ENCODE data around the gene LRBA. TPM values are rescaled to one million over a fixed set of nuclear protein-coding genes. Genes with fewer than 3 reads are reported as not detected.

The LRBA gene
- total and polyA plus RNA-seq, 2 of the 4 experiments (the other 2 are of a cell fraction), result 10.2 to 51.6 TPM

DNA sequence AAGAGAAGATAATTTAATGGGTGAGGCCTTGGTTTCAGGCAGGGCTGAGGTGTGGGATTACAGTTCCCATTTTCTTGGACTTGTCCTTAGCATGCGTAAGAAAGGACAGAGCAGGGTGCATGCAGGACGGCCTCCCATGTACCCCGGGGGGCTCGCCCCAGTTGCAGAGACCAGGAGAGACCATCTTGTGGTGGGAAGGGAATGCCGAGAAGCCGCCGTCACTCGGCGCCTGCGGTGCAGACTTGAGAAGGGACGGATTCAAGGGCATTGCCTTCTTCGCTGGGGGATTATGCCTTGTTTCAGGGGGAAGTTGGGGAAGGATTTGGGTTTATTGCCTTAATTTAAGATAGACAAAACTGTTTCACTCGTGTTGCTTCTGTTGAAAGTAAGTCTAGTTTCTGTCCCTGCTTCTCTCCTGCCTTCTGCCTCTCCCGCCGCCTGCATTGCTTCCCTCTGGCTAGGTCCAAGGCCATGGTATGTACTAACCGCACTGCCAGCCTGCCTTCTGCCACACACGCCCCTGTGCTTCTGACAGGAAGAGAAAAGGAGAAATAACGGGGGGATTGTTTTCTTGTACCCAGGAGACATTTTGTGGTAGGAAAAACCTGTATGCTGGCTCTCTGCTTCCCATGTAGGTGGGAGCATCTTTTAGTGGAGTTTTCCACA is 761.0 kb downstream of the LRBA start:
- in situ Hi-C loops (cut with MboI; ENCODE audit: low sequenced_read_pairs), result no loop called here
- TF ChIP-seq SMC3 (IDR thresholded peaks at IDR 0.05; ENCODE audit: low read depth, low read length) (no peak), MXI1 (IDR thresholded peaks at IDR 0.05; ENCODE audit: borderline replicate concordance, low read depth, low read length) (no peak), RAD21 (IDR thresholded peaks at IDR 0.05; ENCODE audit: low read length) (no peak), CEBPB (IDR thresholded peaks at IDR 0.05; ENCODE audit: low read depth, low read length) (no peak)
- TF ChIP-seq, protein P1, sequence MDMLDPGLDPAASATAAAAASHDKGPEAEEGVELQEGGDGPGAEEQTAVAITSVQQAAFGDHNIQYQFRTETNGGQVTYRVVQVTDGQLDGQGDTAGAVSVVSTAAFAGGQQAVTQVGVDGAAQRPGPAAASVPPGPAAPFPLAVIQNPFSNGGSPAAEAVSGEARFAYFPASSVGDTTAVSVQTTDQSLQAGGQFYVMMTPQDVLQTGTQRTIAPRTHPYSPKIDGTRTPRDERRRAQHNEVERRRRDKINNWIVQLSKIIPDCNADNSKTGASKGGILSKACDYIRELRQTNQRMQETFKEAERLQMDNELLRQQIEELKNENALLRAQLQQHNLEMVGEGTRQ (IDR thresholded peaks at IDR 0.05; ENCODE audit: low read depth, low read length), result no peak
- Histone ChIP-seq H2AK5ac (ENCODE audit: low read depth, low read length) (no peak overlapping the region), H3K4me3 (ENCODE audit: insufficient read depth, low read depth, low read length) (no peak overlapping the region), H3K18ac (ENCODE audit: low read depth, low read length) (no peak overlapping the region), H2BK20ac (ENCODE audit: low read depth, low read length) (no peak overlapping the region), H2AFZ (replicated peaks; ENCODE audit: low read length, poor library complexity) (no peak overlapping the region), H3K9me1 (ENCODE audit: insufficient read depth, low read length) (no peaks in the 10 kb centered on the region; the same call in 1 of the 2 replicates), H3K27me3 (ENCODE audit: control insufficient read depth, insufficient read depth, low read length) (no peaks in the 10 kb centered on the region), H4K5ac (ENCODE audit: low read depth, low read length) (no peak overlapping the region), H3K23ac (ENCODE audit: low read depth, low read length) (no peak overlapping the region), H3K9ac (ENCODE audit: low read depth, low read length) (no peak overlapping the region), H2BK15ac (ENCODE audit: low read depth, low read length) (no peak overlapping the region), H4K20me1 (ENCODE audit: insufficient read depth, low read length) (no peaks in the 10 kb centered on the region), H2AK9ac (replicated peaks; ENCODE audit: low read depth, low read length, poor library complexity) (no peak overlapping the region), H3K14ac (replicated peaks; ENCODE audit: low read depth, low read length) (no peak overlapping the region), H4K91ac (ENCODE audit: insufficient read depth, low read depth, low read length) (no peak overlapping the region), H4K8ac (ENCODE audit: low read depth in 2 of 2, low read length in 2 of 2) (no peak overlapping the region), H3K4me2 (ENCODE audit: low read depth, low read length) (no peak overlapping the region), H3K27ac (ENCODE audit: insufficient read depth, low read length) (no peak overlapping the region), H2BK120ac (ENCODE audit: low read depth, low read length) (no peak overlapping the region), H3K4ac (ENCODE audit: low read depth, low read length) (no peak overlapping the region), H3K9me3 (ENCODE audit: control insufficient read depth, insufficient read depth, low read length) (no peaks in the 10 kb centered on the region), H3K36me3 (ENCODE audit: control insufficient read depth, insufficient read depth, low read length) (peaks cover 23% of the 10 kb centered on the region), H3K79me1 (ENCODE audit: low read depth in 1 of 2, low read length in 2 of 2) (no peaks in the 10 kb centered on the region), H3K56ac (ENCODE audit: extremely low read depth, insufficient read depth, low read length) (no peak overlapping the region), H2BK5ac (ENCODE audit: low read depth, low read length, poor library complexity, severe bottlenecking) (no peak overlapping the region), H3K4me1 (ENCODE audit: control insufficient read depth, insufficient read depth, low read length) (peaks cover 4% of the 10 kb centered on the region; the same call in 1 of the 2 replicates)
- no peak for ATAC-seq (ENCODE audit: low read depth)
- intact Hi-C loops (cut with micrococcal nuclease), result no loop called here
- no peak for DNase-seq
- BruUV-seq (replicated peaks), result no TSS peak
- ChIA-PET POLR2A (ENCODE audit: unreplicated experiment) (no interaction called here), CTCF (no interaction called here)
- whole genome bisulfite sequencing, 2 experiments (ENCODE audit: extremely low coverage in 2 of 2, insufficient read length in 1 of 2), result 100% methylated on average over 2 of the region's 18 CpGs; no CpG with 5 or more reads in 1 of the 2 experiments
- dilution Hi-C loops (cut with HindIII; ENCODE audit: low sequenced_read_pairs, unreplicated experiment), result no loop called here
